GM18873 (cell line): ENCODE results near the gene ARHGAP20.

Source experiments
- ATAC-seq: cut with Tn5 transposase; IDR thresholded peaks from one replicate; pipeline ENCODE4 v1.9.1; 2021; ENCODE audit warnings: mild to moderate bottlenecking, moderate library complexity, moderate number of reproducible peaks; ENCODE audit not compliant: unreplicated experiment, low FRiP score

Gene ARHGAP20

DNA sequence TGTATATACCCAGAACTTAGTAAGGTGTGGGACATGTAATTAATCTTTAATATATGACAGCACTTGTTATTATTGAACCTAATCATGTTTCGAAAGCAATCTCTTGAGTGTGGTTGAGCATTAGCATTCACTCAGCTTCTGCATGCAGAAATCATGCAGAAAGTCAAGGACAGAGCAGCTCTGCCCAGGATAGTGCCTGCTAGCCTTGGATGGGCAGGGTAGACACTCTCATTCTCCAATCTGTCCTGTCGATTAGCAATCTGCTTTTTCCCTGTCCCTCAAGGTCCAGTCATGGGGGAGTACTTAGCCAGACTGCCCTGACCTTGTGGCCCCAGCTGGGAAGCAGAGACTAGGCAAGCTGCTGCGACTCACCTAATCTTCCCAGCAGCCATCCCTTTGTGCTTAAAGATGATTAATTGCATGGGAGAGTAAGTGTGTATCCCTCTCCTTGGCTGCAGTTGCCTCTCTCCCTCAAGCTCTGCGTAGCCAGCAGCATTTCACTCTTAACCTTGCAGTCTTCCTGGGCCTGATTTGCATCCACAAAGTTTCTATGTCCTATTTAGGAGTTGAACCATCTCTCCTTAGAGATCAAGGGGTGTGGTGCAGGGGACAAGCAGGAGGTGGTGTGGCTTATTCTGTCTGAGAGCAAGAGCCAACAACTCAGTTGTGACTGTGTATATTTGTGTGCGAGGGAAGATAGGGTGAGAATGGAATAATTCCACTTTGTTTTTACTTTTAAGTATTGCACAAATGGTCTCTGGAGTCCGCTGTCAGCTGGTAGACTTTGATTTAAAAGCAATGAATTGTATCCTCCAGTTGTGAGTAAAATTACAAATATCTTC is 181.1 kb downstream of the ARHGAP20 start:
- no peak for ATAC-seq

DNA sequence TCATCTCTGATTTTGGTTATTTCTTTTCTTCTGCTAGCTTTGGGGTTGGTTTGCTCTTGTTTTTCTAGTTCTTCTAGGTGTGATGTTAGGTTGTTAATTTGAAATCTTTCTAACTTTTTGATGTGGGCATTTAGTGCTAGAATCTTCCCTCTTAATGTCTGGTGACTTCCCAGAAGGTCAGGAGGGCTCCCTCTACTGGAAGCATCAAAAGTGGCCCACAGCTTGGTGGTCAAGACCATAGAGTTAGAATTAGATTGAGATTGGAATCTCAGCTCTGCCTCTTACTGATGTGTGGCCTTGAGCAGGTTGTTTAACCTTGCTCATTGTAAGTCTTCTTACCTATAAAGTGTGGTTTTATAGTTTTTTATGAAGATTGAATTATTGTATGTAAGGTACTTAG is 183.2 kb downstream of the ARHGAP20 start:
- ATAC-seq: no peak

DNA sequence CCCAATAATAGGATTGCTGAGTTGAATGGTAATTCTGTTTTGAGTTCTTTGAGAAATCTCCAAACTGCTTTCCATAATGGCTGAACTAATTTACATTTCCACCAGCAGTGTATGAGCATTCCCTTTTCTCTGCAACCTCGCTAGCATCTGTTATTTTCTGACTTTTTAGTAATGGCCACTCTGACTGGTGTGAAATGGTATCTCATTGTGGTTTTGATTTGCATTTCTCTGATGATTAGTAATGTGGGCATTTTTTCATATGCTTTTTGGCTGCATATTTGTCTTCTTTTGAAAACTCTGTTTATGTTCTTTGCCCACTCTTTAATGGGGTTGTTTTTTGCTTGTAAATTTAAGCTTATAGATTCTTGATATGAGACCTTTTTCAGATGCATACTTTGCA is 185.1 kb downstream of the ARHGAP20 start:
- ATAC-seq: no peak
